MM.1S (cell line): ENCODE measurements around the gene MSRB1.

Experiments
- DNase-seq: peaks from one replicate; pipeline ENCODE4 v3.0.0-alpha.2; 2015
- H2AFZ ChIP-seq: fragments of 300-600 bp; sonication (generic); 2 replicates; pipeline ENCODE4 v1.6.0; 2016; ENCODE audit warnings: antibody characterized with exemption, low read length
- H3F3A ChIP-seq: fragments of 300-600 bp; sonication (generic); 2 replicates; pipeline ENCODE4 v1.6.1; 2016; ENCODE audit warnings: mild to moderate bottlenecking, antibody characterized with exemption, low read length, moderate library complexity, mixed read lengths; ENCODE audit not compliant: insufficient read depth
- H3K27ac ChIP-seq: fragments of 300-600 bp; sonication (generic); 2 replicates; pipeline ENCODE4 v1.5.1; 2016; ENCODE audit warnings: mild to moderate bottlenecking, low read length
- H3K27me3 ChIP-seq: fragments of 300-600 bp; sonication (generic); replicated peaks from 2 replicates; pipeline ENCODE4 v1.6.0; 2016; ENCODE audit warnings: low read length; ENCODE audit not compliant: insufficient read depth
- H3K36me3 ChIP-seq: fragments of 300-600 bp; sonication (generic); replicated peaks from 2 replicates; pipeline ENCODE4 v1.6.1; 2016; ENCODE audit warnings: mild to moderate bottlenecking, low read length, mixed read lengths; ENCODE audit not compliant: insufficient read depth
- H3K4me1 ChIP-seq: fragments of 300-600 bp; sonication (generic); 2 replicates; pipeline ENCODE4 v1.6.1; 2016; ENCODE audit warnings: low read length, mixed read lengths
- H3K4me2 ChIP-seq: fragments of 300-600 bp; sonication (generic); 2 replicates; pipeline ENCODE4 v1.6.0; 2016; ENCODE audit warnings: low read depth, low read length
- H3K4me3 ChIP-seq: fragments of 300-600 bp; sonication (generic); 2 replicates; pipeline ENCODE4 v1.5.1; 2016; ENCODE audit warnings: low read length, mixed read lengths
- H3K79me2 ChIP-seq: fragments of 300-600 bp; sonication (generic); 2 replicates; pipeline ENCODE4 v1.6.1; 2016; ENCODE audit warnings: mixed run types, low read length, mixed read lengths
- H3K9ac ChIP-seq: fragments of 300-600 bp; sonication (generic); 2 replicates; pipeline ENCODE4 v1.6.1; 2016; ENCODE audit warnings: low read length, mixed read lengths
- H3K9me2 ChIP-seq: fragments of 300-600 bp; sonication (generic); replicated peaks from 2 replicates; pipeline ENCODE4 v1.6.1; 2016; ENCODE audit warnings: mild to moderate bottlenecking, low read length, mixed read lengths; ENCODE audit not compliant: insufficient read depth
- H3K9me3 ChIP-seq: fragments of 300-600 bp; sonication (generic); replicated peaks from 2 replicates; pipeline ENCODE4 v1.6.1; 2016; ENCODE audit warnings: mild to moderate bottlenecking, low read length, mixed read lengths; ENCODE audit not compliant: insufficient read depth
- H4K20me1 ChIP-seq: fragments of 300-600 bp; sonication (generic); 2 replicates; pipeline ENCODE4 v1.6.1; 2016; ENCODE audit warnings: mild to moderate bottlenecking, low read length, moderate library complexity, mixed read lengths; ENCODE audit not compliant: insufficient read depth
- EZH2 ChIP-seq: fragments of 300-600 bp; sonication (generic); optimal IDR thresholded peaks from 2 replicates; pipeline ENCODE3; 2017; ENCODE audit warnings: low read depth, mild to moderate bottlenecking, antibody characterized with exemption, low read length, mixed read lengths
- EZH2phosphoT487 ChIP-seq: fragments of 300-600 bp; sonication (generic); IDR thresholded peaks from 2 replicates; pipeline ENCODE4 v1.6.1; 2018; ENCODE audit warnings: antibody characterized with exemption, low read length
- TF ChIP-seq, protein P1 (sequence below): fragments of 300-600 bp; sonication (generic); IDR thresholded peaks from 2 replicates; pipeline ENCODE4 v1.5.1; 2016; ENCODE audit warnings: antibody characterized with exemption, low read length, mixed read lengths

The MSRB1 gene

GRCh38 chr16:1949507-1949906 is 6.5 kb upstream of the MSRB1 start:
- Histone ChIP-seq H3K9me3 (no peaks in the 10 kb centered on the region), H3K9me2 (no peaks in the 10 kb centered on the region), H4K20me1 (no peaks in the 10 kb centered on the region), H3K4me3 (no peak overlapping the region), H3K9ac (no peak overlapping the region), H3K27me3 (peaks cover 13% of the 10 kb centered on the region), H3F3A (no peaks in the 10 kb centered on the region), H3K27ac (no peak overlapping the region), H3K4me2 (no peak overlapping the region), H3K79me2 (no peaks in the 10 kb centered on the region), H3K4me1 (no peaks in the 10 kb centered on the region), H2AFZ (no peak overlapping the region), H3K36me3 (no peaks in the 10 kb centered on the region)
- no peak for DNase-seq
- TF ChIP-seq EZH2: no peak
- TF ChIP-seq EZH2phosphoT487: no peak
- TF ChIP-seq, protein P1, sequence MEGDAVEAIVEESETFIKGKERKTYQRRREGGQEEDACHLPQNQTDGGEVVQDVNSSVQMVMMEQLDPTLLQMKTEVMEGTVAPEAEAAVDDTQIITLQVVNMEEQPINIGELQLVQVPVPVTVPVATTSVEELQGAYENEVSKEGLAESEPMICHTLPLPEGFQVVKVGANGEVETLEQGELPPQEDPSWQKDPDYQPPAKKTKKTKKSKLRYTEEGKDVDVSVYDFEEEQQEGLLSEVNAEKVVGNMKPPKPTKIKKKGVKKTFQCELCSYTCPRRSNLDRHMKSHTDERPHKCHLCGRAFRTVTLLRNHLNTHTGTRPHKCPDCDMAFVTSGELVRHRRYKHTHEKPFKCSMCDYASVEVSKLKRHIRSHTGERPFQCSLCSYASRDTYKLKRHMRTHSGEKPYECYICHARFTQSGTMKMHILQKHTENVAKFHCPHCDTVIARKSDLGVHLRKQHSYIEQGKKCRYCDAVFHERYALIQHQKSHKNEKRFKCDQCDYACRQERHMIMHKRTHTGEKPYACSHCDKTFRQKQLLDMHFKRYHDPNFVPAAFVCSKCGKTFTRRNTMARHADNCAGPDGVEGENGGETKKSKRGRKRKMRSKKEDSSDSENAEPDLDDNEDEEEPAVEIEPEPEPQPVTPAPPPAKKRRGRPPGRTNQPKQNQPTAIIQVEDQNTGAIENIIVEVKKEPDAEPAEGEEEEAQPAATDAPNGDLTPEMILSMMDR: no peak

- no peak for DNase-seq
- H3K4me3 ChIP-seq: no peak overlapping the region
- no peak overlapping the region for H3K4me2 ChIP-seq
- H4K20me1 ChIP-seq: no peaks in the 10 kb centered on the region
- no peak overlapping the region for H3K27ac ChIP-seq
- no peaks in the 10 kb centered on the region for H3K4me1 ChIP-seq
- H3K79me2 ChIP-seq: peaks cover 4% of the 10 kb centered on the region
- H3F3A ChIP-seq: no peaks in the 10 kb centered on the region
- no peak overlapping the region for H3K9ac ChIP-seq
- H2AFZ ChIP-seq: no peak overlapping the region
- peaks cover 6% of the 10 kb centered on the region; the same call in 1 of the 2 replicates for H3K27me3 ChIP-seq
- no peaks in the 10 kb centered on the region for H3K9me2 ChIP-seq
- H3K9me3 ChIP-seq: no peaks in the 10 kb centered on the region
- TF ChIP-seq, protein P1: no peak
- no peaks in the 10 kb centered on the region for H3K36me3 ChIP-seq
These were observed 4.3 kb upstream of the MSRB1 start for GRCh38 chr16:1947369-1947670.

GRCh38 chr16:1946495-1947368 is 3.7 kb upstream of the MSRB1 start:
- DNase-seq: no peak
- H3K27ac ChIP-seq: no peak overlapping the region
- no peaks in the 10 kb centered on the region for H3K9me2 ChIP-seq
- H3K4me2 ChIP-seq: no peak overlapping the region
- TF ChIP-seq, protein P1: no peak
- TF ChIP-seq EZH2 (no peak), EZH2phosphoT487 (no peak)
- no peaks in the 10 kb centered on the region for H4K20me1 ChIP-seq
- H3K79me2 ChIP-seq: peaks cover 4% of the 10 kb centered on the region
- H3K27me3 ChIP-seq: peaks cover 6% of the 10 kb centered on the region; the same call in 1 of the 2 replicates
- H3K9ac ChIP-seq: no peak overlapping the region
- H3K36me3 ChIP-seq: no peaks in the 10 kb centered on the region
- H3K9me3 ChIP-seq: no peaks in the 10 kb centered on the region
- no peak overlapping the region for H3K4me3 ChIP-seq
- no peaks in the 10 kb centered on the region for H3F3A ChIP-seq
- H2AFZ ChIP-seq: no peak overlapping the region
- no peaks in the 10 kb centered on the region for H3K4me1 ChIP-seq
